Subcutaneous adipose tissue (tissue), 4 donors: ENCODE measurements around the gene MYO16. TPM values are rescaled to one million over a fixed set of nuclear protein-coding genes. Genes with fewer than 3 reads are reported as not detected.

Experiments used
- CTCF ChIP-seq: fragments of 450-650 bp; IDR thresholded peaks from one replicate; pipeline ENCODE4 v1.5.1; 2016; ENCODE audit warnings: low read depth, mild to moderate bottlenecking, control low read depth, antibody characterized with exemption, moderate library complexity
- total RNA-seq, 4 donors: library from RNA; depleted of rRNA; stranded (reverse); fragments of >200 nt; gene quantifications; one replicate each; pipeline ENCODE4 v1.1.0, GENCODE V29; 2016

MYO16 gene
- total RNA-seq, 4 donors from 2014 or later: 0.44 to 1.1 (median 0.58) TPM

DNA sequence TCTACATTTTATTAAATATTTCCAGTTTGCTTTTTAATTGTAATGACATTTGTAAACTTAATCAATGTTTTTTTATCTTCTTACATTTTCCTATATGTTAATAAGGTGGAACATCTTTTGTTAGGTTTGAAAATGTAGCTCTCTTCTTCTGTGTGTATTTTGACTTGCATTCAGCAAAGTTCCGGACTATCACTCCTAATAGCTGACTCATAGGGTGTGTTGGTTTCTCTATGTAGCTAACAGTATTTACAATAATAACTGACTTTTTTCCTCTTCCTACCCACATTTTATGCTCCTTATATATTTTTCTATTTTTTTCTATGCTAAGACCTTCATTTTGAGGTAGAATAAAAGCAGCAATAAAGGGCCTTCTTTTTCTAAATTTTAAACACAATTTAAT is 28.1 kb downstream of the MYO16 start:
- TF ChIP-seq CTCF: no peak

GRCh38 chr13:108662528-108662927 is 33.1 kb downstream of the MYO16 start:
- TF ChIP-seq CTCF: no peak

DNA sequence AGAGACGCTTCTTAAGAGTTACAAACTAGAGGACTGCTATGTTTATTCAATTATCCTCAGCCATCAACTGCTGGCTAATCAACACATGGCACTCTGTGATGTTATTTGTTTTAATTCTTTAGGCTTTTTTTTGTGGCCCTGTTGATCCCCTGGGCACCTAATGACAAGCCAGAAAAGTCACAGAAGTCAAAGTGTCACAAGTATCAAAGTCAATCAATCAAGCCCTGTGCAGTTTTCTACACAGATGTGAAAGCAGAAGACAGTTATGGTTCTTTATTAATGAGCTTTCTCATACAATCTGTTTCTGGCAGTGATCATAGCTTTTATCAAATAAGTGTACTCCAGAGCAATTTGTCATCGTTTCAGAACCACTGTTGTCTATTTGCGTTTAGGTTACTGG is 34.3 kb downstream of the MYO16 start:
- no peak for TF ChIP-seq CTCF

DNA sequence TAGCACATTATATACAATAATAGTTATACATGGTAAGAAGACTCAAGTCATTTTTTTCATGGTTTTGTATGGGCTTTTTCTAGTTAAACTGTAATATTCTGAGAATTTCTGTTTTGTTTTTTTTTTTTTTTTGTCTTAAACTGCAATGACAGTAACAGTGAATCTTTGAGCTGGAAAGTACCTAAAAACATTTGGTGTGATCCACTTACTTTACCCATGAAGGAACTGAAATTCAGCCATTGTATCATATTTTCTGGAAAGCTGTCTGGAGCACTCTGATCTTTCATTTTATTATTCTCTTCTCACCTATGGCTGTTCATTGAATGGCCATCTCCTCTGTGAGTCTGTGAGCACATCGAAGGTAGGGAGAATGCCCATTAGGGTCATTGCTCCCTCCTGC is 37.8 kb downstream of the MYO16 start:
- no peak for TF ChIP-seq CTCF

- no peak for TF ChIP-seq CTCF
Observed at GRCh38 chr13:108669381-108669780, 40.0 kb downstream of the MYO16 start.

DNA sequence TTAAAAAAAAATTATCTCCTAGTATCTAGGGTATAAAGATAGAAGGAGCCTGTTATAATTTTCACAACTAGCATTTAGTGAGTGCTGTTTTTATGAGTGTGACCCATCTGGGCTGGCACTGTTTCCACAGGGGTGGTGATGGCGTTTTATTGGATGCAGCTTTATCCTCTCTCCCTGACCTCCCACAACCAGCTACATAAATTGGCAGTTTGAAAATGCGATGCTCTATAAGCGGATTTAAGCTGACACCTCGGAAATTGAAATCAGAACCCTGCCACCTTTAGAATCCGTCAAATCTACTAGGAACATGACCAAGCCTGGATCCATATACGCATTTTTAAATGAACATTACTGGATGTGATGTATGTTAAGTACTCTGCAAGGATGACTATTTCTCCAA is 44.9 kb downstream of the MYO16 start:
- no peak for TF ChIP-seq CTCF

GRCh38 chr13:108674771-108675170 is 45.4 kb downstream of the MYO16 start:
- TF ChIP-seq CTCF: no peak
